ENCODE data around the gene DPP10.

DNA sequence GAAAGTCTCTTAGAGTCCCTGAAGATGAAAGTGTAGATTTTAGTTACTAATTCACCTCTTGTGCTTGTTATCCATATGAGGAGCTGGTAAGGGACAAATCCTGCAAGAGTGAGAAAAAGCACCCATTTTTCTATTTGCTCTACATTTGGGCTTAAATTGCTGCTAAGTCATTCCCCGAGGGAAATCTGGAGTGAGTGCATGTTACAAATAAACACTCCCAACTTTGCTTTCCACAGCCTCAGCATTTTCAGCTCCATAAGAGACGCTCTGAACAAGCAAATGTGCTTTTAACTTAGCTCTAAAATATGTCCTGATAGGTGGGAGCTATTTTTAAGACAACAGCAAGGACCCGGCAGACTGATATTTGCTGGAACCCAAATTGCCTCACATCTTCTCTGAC, 126.7 kb downstream of the DPP10 start:
- TF ChIP-seq, protein P1, sequence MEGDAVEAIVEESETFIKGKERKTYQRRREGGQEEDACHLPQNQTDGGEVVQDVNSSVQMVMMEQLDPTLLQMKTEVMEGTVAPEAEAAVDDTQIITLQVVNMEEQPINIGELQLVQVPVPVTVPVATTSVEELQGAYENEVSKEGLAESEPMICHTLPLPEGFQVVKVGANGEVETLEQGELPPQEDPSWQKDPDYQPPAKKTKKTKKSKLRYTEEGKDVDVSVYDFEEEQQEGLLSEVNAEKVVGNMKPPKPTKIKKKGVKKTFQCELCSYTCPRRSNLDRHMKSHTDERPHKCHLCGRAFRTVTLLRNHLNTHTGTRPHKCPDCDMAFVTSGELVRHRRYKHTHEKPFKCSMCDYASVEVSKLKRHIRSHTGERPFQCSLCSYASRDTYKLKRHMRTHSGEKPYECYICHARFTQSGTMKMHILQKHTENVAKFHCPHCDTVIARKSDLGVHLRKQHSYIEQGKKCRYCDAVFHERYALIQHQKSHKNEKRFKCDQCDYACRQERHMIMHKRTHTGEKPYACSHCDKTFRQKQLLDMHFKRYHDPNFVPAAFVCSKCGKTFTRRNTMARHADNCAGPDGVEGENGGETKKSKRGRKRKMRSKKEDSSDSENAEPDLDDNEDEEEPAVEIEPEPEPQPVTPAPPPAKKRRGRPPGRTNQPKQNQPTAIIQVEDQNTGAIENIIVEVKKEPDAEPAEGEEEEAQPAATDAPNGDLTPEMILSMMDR (IDR thresholded peaks at IDR 0.05), result no peak
- TF ChIP-seq ZFX (IDR thresholded peaks at IDR 0.05; ENCODE audit: borderline replicate concordance), result no peak

Measured in 22Rv1 (cell line).